Lower leg skin (tissue), 3 donors: ENCODE results near the gene UGT1A9.

Experiments
- CTCF ChIP-seq, 3 donors: fragments of 450-650 bp; IDR thresholded peaks; one replicate each; pipeline ENCODE4 v1.5.1; 2016; ENCODE audit warnings: antibody characterized with exemption in 3 of 3, mild to moderate bottlenecking in 3 of 3, moderate library complexity in 2 of 3
- POLR2A ChIP-seq, 2 donors: fragments of 450-650 bp; IDR thresholded peaks; one replicate each; pipeline ENCODE4 v1.6.1; 2016 to 2017; ENCODE audit warnings: antibody characterized with exemption in 2 of 2, mild to moderate bottlenecking in 1 of 2, moderate library complexity in 1 of 2

- TF ChIP-seq CTCF (IDR thresholded peaks at IDR 0.05) (no peak), POLR2A (IDR thresholded peaks at IDR 0.05) (no peak)
Observed at GRCh38 chr2:233754872-233755611, 83.3 kb downstream of the UGT1A9 start.
